G401 (cell line): Measurements from ENCODE around the gene GPC3. TPM values are rescaled to one million over a fixed set of nuclear protein-coding genes. Genes with fewer than 3 reads are reported as not detected.

Experiments
- DNase-seq: peaks from one replicate; pipeline ENCODE4 v3.0.0-alpha.2; 2015; ENCODE audit warnings: low spot score
- in situ Hi-C: cut with HindIII; loops from 2 replicates; pipeline ENCODE4 v1.10.0; 2016; ENCODE audit warnings: low sequenced_read_pairs, mixed read lengths
- total RNA-seq: library from RNA; depleted of rRNA; stranded (reverse); fragments of >200 nt; shearing (Covaris generic); gene quantifications from 2 replicates; pipeline ENCODE4 v1.2.3, GENCODE V29; 2014

Gene GPC3
- total RNA-seq, 1 experiment from 2014 or later = 730 TPM

- in situ Hi-C loops = no loop called here
- no peak for DNase-seq
Measured at GRCh38 chrX:133979641-133980230, 5.7 kb downstream of the GPC3 start.

DNA sequence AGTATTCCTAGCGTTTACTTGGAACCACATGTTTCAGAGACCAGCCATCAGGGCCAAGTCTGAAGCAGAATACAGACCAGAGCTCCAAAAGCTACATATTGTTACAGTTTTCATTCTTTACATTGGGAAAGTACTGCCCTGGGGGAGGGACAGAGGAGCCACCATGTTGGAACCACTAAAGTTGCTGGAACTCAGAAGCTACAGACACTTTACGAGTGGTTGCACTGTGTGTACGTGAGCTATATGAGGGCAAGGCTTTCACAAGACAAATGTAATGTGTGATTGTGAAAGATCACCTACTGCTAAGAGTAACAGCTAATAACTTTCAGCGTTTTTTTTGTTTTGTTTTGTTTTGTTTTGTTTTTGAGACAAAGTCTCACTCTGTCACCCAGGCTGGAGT, 11.7 kb downstream of the GPC3 start:
- no peak for DNase-seq
- in situ Hi-C loops = no loop called here

DNA sequence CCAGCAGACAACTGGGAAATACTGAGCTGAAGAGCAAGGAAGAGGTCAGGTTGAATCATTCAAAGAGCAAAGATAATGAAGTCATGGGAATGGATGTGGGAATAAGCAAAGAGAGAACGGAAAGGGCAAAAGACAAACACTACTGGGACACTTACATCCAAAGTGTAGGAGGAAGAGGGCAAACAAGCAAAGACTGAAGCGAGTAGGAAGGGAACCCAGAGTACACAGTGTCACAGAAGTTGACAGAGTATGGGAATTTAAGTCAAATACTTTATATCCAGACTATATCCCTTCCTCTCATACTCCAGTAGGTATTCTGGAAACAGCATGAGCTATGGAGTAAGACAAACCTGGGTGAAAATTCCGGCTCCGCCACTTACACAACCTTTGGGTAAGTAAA, 12.5 kb downstream of the GPC3 start:
- DNase-seq = no peak
- in situ Hi-C loops = no loop called here

GRCh38 chrX:133971586-133971985, 13.8 kb downstream of the GPC3 start:
- no peak for DNase-seq
- in situ Hi-C loops = no loop called here

GRCh38 chrX:133970076-133970475, 15.3 kb downstream of the GPC3 start:
- no peak for DNase-seq

DNA sequence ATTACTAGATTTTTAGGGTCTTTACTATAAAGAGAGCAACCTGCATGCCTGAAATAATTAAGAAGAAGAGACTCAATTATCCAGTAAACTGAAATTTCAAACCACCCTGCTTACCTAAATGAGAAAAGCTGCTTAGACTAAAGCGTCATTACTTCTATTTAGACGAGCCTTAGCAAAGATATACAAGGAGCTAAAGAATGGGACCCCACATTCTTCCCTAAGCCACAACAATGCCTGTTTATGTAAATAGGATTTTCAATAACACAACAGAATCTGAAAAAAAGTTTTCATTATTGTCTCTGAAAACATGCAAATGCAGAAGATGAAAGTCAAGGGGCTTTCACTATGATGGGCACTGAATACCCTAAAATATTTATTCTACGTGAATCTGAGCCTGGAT, 16.2 kb downstream of the GPC3 start:
- no peak for DNase-seq
- in situ Hi-C loops = no loop called here

More at GRCh38 chrX:133970076-133970475, 15.3 kb downstream of the GPC3 start:
- in situ Hi-C loops = no loop called here

DNA sequence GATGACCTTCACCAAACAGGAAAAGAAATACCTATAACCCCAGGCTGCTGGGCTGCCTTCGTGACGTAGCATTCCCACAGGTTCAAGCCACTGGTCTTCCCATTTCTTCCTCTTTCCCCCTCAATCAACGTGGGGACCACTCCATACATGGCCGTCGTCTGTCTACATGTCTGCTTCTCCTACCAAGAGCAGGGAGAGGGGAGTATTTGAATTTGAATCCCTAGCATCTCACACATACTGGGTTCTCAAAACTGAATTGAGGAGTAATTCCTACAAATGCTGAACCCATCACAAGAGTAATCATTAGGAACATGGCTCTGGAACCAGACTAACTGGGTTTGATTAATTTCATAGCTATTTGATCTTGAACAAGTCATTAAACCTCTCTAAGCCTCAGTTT, 17.3 kb downstream of the GPC3 start:
- no peak for DNase-seq
- in situ Hi-C loops = no loop called here

- no peak for DNase-seq
- in situ Hi-C loops = no loop called here
Measured at GRCh38 chrX:133966199-133966598, 19.2 kb downstream of the GPC3 start.

DNA sequence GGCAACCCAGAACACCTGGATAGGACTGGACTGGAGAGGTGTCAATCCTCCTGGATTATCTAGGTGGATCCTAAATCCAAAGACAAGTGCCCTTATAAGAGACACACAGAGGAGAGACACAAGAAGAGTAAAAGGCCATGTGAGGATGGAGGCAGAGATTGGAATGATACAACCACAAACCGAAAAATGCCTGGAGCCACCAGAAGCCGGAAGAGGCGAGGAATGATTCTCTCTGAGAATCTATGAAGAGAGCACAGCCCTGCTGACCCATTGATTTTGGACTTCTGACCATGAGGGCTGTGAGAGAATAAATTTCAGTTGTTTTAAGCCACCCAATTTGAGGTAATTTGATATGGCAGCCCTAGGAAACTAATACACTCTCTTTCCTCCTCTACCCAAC, 20.1 kb downstream of the GPC3 start:
- no peak for DNase-seq
- in situ Hi-C loops = no loop called here

DNA sequence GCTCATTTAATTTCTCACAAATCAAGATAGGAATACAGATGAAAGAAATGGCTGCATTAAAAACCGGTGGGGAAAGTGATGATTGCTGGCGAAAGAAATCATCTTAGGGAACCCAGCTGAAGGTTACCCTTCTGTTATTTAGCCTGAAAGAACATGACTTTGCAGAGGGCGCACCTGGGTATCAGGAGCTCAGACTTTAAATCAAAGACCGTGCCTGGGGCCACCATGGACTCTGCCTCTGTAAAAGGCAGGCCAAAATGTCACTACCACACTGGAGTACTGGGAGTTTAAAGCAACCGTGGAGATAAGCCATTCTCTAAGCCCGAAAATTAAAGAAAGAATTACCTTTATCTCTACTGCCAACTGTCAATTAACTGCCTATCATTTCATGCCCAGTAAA, 24.3 kb downstream of the GPC3 start:
- in situ Hi-C loops = no loop called here
- DNase-seq = no peak

DNA sequence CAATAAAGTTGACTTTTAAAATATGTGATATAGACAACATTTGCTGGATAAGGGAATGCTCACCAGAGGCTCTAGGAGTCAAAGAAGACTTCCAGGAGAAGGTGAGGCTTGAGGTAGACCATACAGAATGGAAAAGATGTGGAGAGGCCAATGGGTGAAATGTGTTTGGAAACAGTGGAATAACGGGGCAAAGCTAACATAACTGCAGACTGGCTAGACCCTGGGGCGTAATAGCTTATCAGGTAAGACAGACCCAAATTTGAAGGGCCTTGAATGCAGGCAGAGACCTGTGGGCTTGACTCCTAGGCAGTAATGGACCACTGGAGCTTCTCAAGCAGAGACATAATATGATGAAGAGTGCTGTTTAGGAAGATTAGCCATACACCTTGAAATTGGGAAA, 25.4 kb downstream of the GPC3 start:
- in situ Hi-C loops = no loop called here

DNA sequence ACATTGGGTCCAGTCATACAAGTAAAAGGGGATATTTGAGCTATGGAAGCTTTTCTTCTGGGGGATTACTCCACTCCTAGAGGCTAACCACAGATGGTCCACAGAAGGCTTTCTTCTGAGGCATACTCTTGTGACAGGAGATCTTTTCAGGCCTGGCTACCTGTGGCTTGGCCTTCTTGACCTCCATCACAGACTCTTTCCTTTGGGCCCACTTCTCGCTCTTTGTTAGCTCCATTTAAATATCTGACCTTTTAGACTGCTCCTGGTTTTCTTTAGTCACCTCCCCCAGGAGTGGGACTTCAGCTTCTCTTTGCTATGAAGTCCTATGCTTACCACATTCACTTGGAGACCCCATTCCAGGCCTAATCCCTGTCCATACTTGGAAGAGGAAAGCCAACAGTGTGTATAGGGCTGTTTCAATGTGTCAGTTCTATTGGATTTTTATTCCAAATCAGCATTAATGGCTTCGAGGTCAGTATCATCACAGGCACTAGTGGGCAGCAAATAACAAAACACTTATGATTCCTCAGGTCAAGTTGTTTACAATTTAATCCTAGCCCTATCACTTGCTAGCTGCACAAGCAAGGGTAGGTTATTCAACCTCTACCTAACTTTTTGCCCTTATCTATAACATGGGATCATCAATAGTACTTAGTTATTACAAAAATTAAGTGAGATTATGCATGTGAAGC, 26.3 kb downstream of the GPC3 start:
- in situ Hi-C loops = no loop called here
- no peak for DNase-seq

More for the DNA sequence above, 25.4 kb downstream of the GPC3 start:
- DNase-seq = no peak

DNA sequence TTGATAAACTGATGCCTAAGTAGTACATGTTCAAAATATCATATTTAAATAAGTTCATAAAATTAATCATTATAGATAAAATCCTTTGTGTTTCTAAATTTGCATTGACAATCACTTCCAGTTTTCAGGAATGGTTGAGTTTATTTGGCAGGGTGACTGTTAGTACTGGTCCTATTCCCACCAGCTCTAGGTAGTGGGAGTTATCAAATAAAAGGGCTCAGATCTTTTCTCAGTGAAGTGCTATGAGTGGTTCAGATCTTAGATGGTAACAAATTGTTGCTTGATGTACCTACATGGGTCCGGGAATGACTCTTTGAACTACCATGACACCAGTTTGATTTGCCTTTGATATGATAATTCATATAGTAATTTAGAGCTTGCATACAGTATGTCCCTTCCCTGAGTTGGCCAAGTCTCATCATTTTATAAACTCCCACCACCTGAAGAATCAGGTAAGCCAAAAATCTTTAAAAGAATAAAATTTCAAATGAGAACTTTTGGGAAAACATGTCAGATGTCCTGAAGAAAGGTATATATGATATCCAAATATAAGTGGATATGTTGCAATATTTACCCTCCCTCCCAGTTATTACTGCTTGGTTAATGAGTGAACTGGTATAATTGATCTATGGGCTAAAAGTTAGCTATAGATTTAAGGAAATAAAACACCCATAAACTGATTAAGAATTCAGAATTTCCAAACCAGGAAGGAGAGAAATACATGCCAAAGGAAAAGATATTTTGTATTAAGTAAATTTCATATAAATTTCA, 28.6 kb downstream of the GPC3 start:
- in situ Hi-C loops = no loop called here

GRCh38 chrX:133953785-133954355, 31.5 kb downstream of the GPC3 start:
- in situ Hi-C loops = no loop called here
- DNase-seq = no peak

More for the DNA sequence above, 28.6 kb downstream of the GPC3 start:
- no peak for DNase-seq

- in situ Hi-C loops = no loop called here
Measured at GRCh38 chrX:133953078-133953477, 32.3 kb downstream of the GPC3 start.

GRCh38 chrX:133951098-133951497, 34.3 kb downstream of the GPC3 start:
- no peak for DNase-seq
- in situ Hi-C loops = no loop called here

More at GRCh38 chrX:133953078-133953477, 32.3 kb downstream of the GPC3 start:
- DNase-seq = no peak

DNA sequence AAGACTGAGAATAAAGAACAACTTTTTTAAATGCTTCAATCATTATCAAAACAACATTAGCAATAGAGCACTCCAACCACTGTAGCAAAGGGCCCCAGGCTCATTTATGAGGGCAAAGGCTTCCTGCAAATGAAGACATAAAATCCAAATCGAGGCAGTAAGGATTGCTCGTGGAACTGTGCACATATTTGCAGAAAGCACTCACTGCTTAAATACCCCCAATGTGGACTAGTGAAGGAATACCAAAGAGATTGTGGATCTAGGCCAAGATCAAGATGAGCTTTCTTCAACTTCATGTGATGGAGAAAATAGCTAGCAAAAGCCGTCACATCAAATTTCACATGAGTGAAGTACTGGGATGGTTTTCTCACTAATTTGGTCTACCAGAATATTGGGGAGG, 35.2 kb downstream of the GPC3 start:
- no peak for DNase-seq
- in situ Hi-C loops = no loop called here

DNA sequence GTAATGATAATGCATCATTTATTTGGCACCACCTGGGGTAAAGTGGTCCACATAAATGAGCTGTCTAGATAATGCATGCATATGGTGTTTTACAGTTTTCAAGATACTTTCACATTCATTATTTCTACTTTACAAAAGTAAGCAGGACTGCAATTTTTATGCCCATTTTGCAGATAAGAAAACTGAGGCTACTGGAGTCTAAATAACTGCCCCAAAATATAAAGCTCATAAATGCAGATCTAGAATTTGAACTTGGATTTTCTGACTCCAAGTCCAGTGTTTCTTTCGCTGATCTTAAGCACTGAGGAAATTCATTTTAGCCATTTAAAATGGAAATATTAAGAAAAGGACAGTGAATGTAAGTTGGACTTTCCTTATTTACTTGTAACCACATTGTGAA, 36.5 kb downstream of the GPC3 start:
- no peak for DNase-seq
- in situ Hi-C loops = no loop called here

- in situ Hi-C loops = no loop called here
- DNase-seq = no peak
Measured at GRCh38 chrX:133947996-133948395, 37.4 kb downstream of the GPC3 start.

DNA sequence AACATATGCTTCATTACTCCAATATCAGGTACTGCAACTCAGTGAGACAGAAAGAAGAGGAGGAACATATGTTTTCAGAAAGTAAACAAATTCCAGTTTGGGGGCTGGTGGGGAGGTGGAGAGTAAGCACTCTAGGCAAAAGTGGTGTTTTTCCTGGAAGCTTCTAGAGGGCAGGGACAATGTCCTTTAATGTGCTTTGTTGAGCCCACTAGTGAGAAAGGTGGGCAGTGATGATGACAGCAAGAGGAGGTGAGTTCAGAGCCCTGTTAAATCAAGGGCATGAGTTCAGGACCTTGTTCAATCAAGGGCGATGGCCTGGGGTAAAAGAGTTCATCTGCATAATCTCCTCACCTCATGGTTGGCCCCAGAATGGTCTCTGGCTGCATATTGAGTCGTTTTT, 38.4 kb downstream of the GPC3 start:
- in situ Hi-C loops = no loop called here

More for the DNA sequence above, 38.4 kb downstream of the GPC3 start:
- DNase-seq = no peak
